ENCODE results near the gene CCDC185.

DNA sequence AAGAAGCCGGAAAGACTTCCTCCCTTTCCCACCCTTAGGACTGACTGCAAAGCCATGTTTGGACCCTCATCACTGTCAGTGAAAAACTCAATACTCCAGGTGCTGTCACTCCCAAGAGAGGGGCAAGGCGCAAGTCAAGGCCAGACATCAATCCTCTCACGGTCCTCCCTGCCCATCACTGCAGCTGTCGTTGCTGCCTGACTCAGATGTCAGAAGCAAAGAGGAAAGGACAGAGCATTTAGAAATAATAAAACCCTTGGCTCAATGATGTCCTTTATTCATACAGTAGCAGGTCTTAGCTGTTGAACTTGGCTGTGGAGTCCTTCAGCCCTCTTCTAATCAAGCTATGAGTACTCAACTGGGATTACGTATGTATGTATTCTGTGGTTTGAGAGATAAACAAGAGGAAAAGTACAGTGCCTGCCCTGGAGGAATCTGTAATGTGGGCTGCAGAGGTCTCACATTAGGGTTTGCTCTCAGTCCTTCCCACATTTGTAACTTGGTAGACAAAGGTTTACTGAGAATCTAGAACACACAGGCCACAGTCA lies 42.8 kb upstream of the CCDC185 start:
- TF ChIP-seq TCF4 (CRISPR knock-in tag; IDR thresholded peaks at IDR 0.05; ENCODE audit: borderline replicate concordance), result no peak
- no peak for TF ChIP-seq RARB (CRISPR knock-in tag; IDR thresholded peaks at IDR 0.05)
- TF ChIP-seq, protein P1, sequence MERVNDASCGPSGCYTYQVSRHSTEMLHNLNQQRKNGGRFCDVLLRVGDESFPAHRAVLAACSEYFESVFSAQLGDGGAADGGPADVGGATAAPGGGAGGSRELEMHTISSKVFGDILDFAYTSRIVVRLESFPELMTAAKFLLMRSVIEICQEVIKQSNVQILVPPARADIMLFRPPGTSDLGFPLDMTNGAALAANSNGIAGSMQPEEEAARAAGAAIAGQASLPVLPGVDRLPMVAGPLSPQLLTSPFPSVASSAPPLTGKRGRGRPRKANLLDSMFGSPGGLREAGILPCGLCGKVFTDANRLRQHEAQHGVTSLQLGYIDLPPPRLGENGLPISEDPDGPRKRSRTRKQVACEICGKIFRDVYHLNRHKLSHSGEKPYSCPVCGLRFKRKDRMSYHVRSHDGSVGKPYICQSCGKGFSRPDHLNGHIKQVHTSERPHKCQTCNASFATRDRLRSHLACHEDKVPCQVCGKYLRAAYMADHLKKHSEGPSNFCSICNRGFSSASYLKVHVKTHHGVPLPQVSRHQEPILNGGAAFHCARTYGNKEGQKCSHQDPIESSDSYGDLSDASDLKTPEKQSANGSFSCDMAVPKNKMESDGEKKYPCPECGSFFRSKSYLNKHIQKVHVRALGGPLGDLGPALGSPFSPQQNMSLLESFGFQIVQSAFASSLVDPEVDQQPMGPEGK (CRISPR knock-in tag; IDR thresholded peaks at IDR 0.05; ENCODE audit: borderline replicate concordance), result no peak
- no peak for TF ChIP-seq ZFP3 (CRISPR knock-in tag; IDR thresholded peaks at IDR 0.05)
- no peak for TF ChIP-seq CREB5 (CRISPR knock-in tag; IDR thresholded peaks at IDR 0.05; ENCODE audit: low read depth)
- TF ChIP-seq ZNF70 (CRISPR knock-in tag; IDR thresholded peaks at IDR 0.05), result no peak
- TF ChIP-seq ZNF565 (CRISPR knock-in tag; conservative IDR thresholded peaks at IDR 0.05; ENCODE audit: low read depth), result no peak
- no peak for TF ChIP-seq SNAI2 (CRISPR knock-in tag; IDR thresholded peaks at IDR 0.05)
- no peak for TF ChIP-seq OSR1 (CRISPR knock-in tag; IDR thresholded peaks at IDR 0.05)
- no peak for TF ChIP-seq ZFP30 (CRISPR knock-in tag; IDR thresholded peaks at IDR 0.05)
- no peak for TF ChIP-seq BACH2 (CRISPR knock-in tag; IDR thresholded peaks at IDR 0.05; ENCODE audit: borderline replicate concordance)
- no peak for TF ChIP-seq ESRRG (CRISPR knock-in tag; IDR thresholded peaks at IDR 0.05)
